Measurements from ENCODE around the gene UST.

GRCh38 chr6:148800536-148800935, 53.7 kb downstream of the UST start:
- TF ChIP-seq POLR2A (IDR thresholded peaks at IDR 0.05; ENCODE audit: low read length) (no peak), GATA1 (IDR thresholded peaks at IDR 0.05; ENCODE audit: low read depth, low read length) (no peak)

Measured in erythroblast (primary cell).